ENCODE measurements around the gene MPP3.

DNA sequence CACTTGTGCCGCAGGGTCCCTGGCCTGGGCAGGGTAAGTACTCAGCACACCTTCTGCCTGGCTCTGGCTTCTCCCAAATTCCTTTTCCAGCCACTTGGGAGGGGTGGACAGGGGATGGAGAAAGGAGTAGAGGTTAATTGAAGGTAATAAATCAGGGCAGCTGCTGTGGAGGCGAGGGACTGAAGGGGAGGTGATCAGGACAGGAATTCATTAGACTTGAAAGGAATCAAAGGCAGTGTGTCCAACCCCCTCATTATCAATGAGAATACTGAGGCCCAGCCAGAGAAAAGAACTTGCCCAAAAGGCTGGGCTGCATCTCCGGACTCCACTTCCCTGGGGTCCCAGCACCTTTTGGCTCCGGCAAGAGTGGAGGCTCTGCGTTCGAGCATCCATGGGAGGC, 76.7 kb downstream of the MPP3 start:
- TF ChIP-seq, protein P1, sequence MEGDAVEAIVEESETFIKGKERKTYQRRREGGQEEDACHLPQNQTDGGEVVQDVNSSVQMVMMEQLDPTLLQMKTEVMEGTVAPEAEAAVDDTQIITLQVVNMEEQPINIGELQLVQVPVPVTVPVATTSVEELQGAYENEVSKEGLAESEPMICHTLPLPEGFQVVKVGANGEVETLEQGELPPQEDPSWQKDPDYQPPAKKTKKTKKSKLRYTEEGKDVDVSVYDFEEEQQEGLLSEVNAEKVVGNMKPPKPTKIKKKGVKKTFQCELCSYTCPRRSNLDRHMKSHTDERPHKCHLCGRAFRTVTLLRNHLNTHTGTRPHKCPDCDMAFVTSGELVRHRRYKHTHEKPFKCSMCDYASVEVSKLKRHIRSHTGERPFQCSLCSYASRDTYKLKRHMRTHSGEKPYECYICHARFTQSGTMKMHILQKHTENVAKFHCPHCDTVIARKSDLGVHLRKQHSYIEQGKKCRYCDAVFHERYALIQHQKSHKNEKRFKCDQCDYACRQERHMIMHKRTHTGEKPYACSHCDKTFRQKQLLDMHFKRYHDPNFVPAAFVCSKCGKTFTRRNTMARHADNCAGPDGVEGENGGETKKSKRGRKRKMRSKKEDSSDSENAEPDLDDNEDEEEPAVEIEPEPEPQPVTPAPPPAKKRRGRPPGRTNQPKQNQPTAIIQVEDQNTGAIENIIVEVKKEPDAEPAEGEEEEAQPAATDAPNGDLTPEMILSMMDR (IDR thresholded peaks at IDR 0.05), result no peak
- TF ChIP-seq POLR2A (IDR thresholded peaks at IDR 0.05) (no peak), POLR2AphosphoS5 (IDR thresholded peaks at IDR 0.05; ENCODE audit: insufficient read depth in 1 of 2, low read depth in 1 of 2) (no peak)
